Stimulated activated CD4-positive, alpha-beta T cell treated with anti-CD3 and anti-CD28 coated beads, TNF-alpha, amount 100 ng/mL, for 24 hours (primary cell): Measurements from ENCODE around the gene TMEM254.
"Not testable (repeated sequence)": the region's sequence is repeated elsewhere in the genome, so short reads cannot be mapped to it uniquely, and the experiment has no call there.

ENCODE experiments used
- DNase-seq, 3 experiments: peaks; one replicate each; pipeline ENCODE4 v3.0.0-alpha.2; 2020; ENCODE audit warnings: low read depth in 3 of 3

Gene TMEM254

GRCh38 chr10:80078448-80079311, at the start of gene TMEM254:
Gene TMEM254, plus strand, starts transcription at chr10:80078665. Its CDS starts 35 bp downstream, at chr10:80078700.
- DNase-seq: peak; percentile 78 to 91 (median 80)

GRCh38 chr10:80029205-80029604, 49.3 kb upstream of the TMEM254 start:
- not testable (repeated sequence) for DNase-seq

GRCh38 chr10:80029865-80030264, 48.6 kb upstream of the TMEM254 start:
- DNase-seq: not testable (repeated sequence)

GRCh38 chr10:80032503-80032902, 46.0 kb upstream of the TMEM254 start:
- no peak for DNase-seq

- not testable (repeated sequence) for DNase-seq
These were observed 43.7 kb upstream of the TMEM254 start for GRCh38 chr10:80034766-80035165.

GRCh38 chr10:80035430-80035829, 43.0 kb upstream of the TMEM254 start:
- not testable (repeated sequence) for DNase-seq

GRCh38 chr10:80036921-80037500, 41.5 kb upstream of the TMEM254 start:
- not testable (repeated sequence) for DNase-seq

GRCh38 chr10:80038226-80038625, 40.2 kb upstream of the TMEM254 start:
- DNase-seq: not testable (repeated sequence)

GRCh38 chr10:80041162-80041561, 37.3 kb upstream of the TMEM254 start:
- DNase-seq: no peak

GRCh38 chr10:80044935-80045334, 33.5 kb upstream of the TMEM254 start:
- DNase-seq: not testable (repeated sequence)

GRCh38 chr10:80046629-80047441, 31.6 kb upstream of the TMEM254 start:
- DNase-seq: peak; percentile 48 to 65 (median 64)

- DNase-seq: no peak
These were observed 27.7 kb upstream of the TMEM254 start for GRCh38 chr10:80050752-80051151.

GRCh38 chr10:80051993-80052392, 26.5 kb upstream of the TMEM254 start:
- no peak for DNase-seq

- DNase-seq: no peak
These were observed 22.7 kb upstream of the TMEM254 start for GRCh38 chr10:80055760-80056159.

- no peak for DNase-seq
These were observed 21.3 kb upstream of the TMEM254 start for GRCh38 chr10:80057171-80057570.

- DNase-seq: no peak
These were observed 14.2 kb upstream of the TMEM254 start for GRCh38 chr10:80064120-80064886.

GRCh38 chr10:80066809-80067208, 11.7 kb upstream of the TMEM254 start:
- no peak for DNase-seq

- DNase-seq: not testable (repeated sequence)
These were observed 10.6 kb upstream of the TMEM254 start for GRCh38 chr10:80067821-80068220.

- no peak for DNase-seq
These were observed 10.2 kb upstream of the TMEM254 start for GRCh38 chr10:80068270-80068669.

- no peak for DNase-seq
These were observed 8.4 kb upstream of the TMEM254 start for GRCh38 chr10:80070057-80070456.

- no peak for DNase-seq
These were observed 5.9 kb upstream of the TMEM254 start for GRCh38 chr10:80072584-80072983.
